Smooth muscle cell of the umbilical artery (primary cell): ENCODE measurements around the gene SV2A. TPM values are rescaled to one million over a fixed set of nuclear protein-coding genes. Genes with fewer than 3 reads are reported as not detected.

Experiments
- total RNA-seq: library from RNA; depleted of rRNA; stranded (reverse); fragments of >200 nt; gene quantifications from 2 replicates; pipeline ENCODE4 v1.2.3, GENCODE V29; 2014

The SV2A gene
- total RNA-seq: 15.4 and 26.3 TPM in 2 replicates

DNA sequence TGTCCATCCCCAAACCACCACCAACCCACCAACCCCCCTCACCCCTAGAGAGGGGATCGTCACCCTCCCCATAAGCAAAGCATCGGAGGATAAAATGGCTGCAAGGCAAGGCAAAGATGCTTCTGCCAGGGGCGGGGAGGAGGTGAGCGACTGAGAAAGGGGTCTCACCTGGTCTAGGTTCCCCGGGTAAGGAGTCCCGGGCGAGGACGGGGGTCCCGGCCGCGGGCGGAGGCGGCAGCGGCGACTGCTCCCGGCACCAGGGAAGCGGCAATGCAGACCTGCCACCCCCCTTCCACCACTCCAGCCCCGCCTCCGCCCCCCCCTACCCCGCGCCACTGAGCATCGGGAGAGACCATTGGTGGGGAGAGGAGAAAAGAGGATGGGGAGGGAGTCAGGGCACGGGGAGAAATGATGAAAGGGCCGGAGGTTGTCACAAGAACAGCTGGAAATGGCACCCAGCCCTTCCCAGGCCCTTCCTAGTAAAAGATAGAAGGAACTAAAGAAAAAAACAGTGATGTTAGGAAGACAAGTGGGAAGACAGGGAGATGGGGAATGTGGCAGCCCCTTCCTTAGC, at the start of gene SV2A:
Gene SV2A (minus strand): TSS at position 274 of the 574 bp plus-strand sequence. CDS start 4,004 bp downstream, outside the sequence.

GRCh38 chr1:149936170-149936991, 18.7 kb upstream of the SV2A start, which contains the start of gene MTMR11:
Gene MTMR11, minus strand, starts transcription at chr1:149936879. Its CDS starts 232 bp downstream, at chr1:149936647.

GRCh38 chr1:149927563-149928400, 10.1 kb upstream of the SV2A start, which contains the start of gene SF3B4:
Gene SF3B4, minus strand, starts transcription at chr1:149927803. Its CDS starts 44 bp downstream, at chr1:149927759.

GRCh38 chr1:149899460-149900284, 18.0 kb downstream of the SV2A start, which contains the start of gene BOLA1:
Gene BOLA1, plus strand, starts transcription at chr1:149899568. Its CDS starts 492 bp downstream, at chr1:149900060.

Other genes starting within 250 kb of the SV2A start
- gene FCGR1A, start 135.2 kb downstream of the SV2A start, total RNA-seq: not detected in 2 replicates
- gene BOLA1, start 18.3 kb downstream of the SV2A start, total RNA-seq: 7.7 and 7.9 TPM in 2 replicates
- gene SF3B4, start 10.0 kb upstream of the SV2A start, total RNA-seq: 7.7 and 16.6 TPM in 2 replicates
- gene MTMR11, start 19.0 kb upstream of the SV2A start, total RNA-seq: 3.9 and 4.8 TPM in 2 replicates
- gene OTUD7B, start 92.9 kb upstream of the SV2A start, total RNA-seq: 13.1 and 28.8 TPM in 2 replicates
- gene VPS45, start 149.9 kb upstream of the SV2A start, total RNA-seq: 43.6 and 43.7 TPM in 2 replicates
- 38.6 and 49.7 TPM in 2 replicates for gene PLEKHO1, start 232.1 kb upstream of the SV2A start, total RNA-seq